HepG2 (cell line): ENCODE data around the gene FNDC3B. TPM values are rescaled to one million over a fixed set of nuclear protein-coding genes. Genes with fewer than 3 reads are reported as not detected.

Experiments used
- ATAC-seq: fragments of 200-7000 bp; cut with Tn5 transposase; 3 replicates; pipeline ENCODE4 v1.9.1; 2020; ENCODE audit warnings: mild to moderate bottlenecking, moderate library complexity
- BruUV-seq: library from RNA; stranded (reverse); fragments of 400-500 nt; replicated peaks from 2 replicates; lab custom pipeline; 2021; lab: Mats Ljungman, UMichigan
- CTCF ChIA-PET: fragments of 300-600 bp; formaldehyde crosslinking; extraction: SDS; loops from one replicate; lab custom pipeline; 2021; ENCODE audit warnings: low total read pairs, inconsistent platforms, low intra/inter-chr PET ratio; lab: Yijun Ruan, JAX
- POLR2A ChIA-PET: fragments of 350-600 bp; sonication (Branson Sonifier 250); formaldehyde crosslinking; loops from one replicate; lab custom pipeline; 2020; ENCODE audit warnings: antibody characterized with exemption, inconsistent platforms; lab: Yijun Ruan, JAX
- DNase-seq: peaks from one replicate; pipeline ENCODE4 v3.0.0-alpha.2; 2015; ENCODE audit warnings: low spot score
- FAIRE-seq: peaks from 3 replicates; lab custom pipeline; 2011; peaks lifted over from hg19 to GRCh38; lab: Jason Lieb, UNC
- H2AFZ ChIP-seq: one replicate; pipeline ENCODE4 v1.6.1; 2011; ENCODE audit warnings: low read length, inconsistent platforms
- H3K27ac ChIP-seq: fragments of 300-600 bp; 3 replicates; pipeline ENCODE4 v1.8.0; 2011; ENCODE audit warnings: mixed run types, mild to moderate bottlenecking, mixed read lengths, low read length, inconsistent platforms; ENCODE audit not compliant: insufficient read depth; ENCODE audit errors: extremely low read length
- H3K27me3 ChIP-seq, 2 experiments: fragments of 200-600 bp in 1 of 2; 2 replicates in 1 of 2; 3 replicates in 1 of 2; pipeline versions ENCODE4 v1.6.0 to v1.8.0; 2011; ENCODE audit warnings: low read length in 2 of 2, mild to moderate bottlenecking in 2 of 2, moderate library complexity in 2 of 2, inconsistent platforms in 1 of 2; ENCODE audit not compliant: insufficient read depth in 2 of 2, control insufficient read depth in 1 of 2
- H3K36me3 ChIP-seq, 2 experiments: fragments of 200-600 bp in 1 of 2; replicated peaks in 1 of 2; 2 replicates in 1 of 2; 3 replicates in 1 of 2; pipeline versions ENCODE4 v1.5.1 to v1.8.0; 2011; ENCODE audit warnings: low read length in 2 of 2, inconsistent platforms in 1 of 2; ENCODE audit not compliant: insufficient read depth in 2 of 2, control insufficient read depth in 1 of 2
- H3K4me1 ChIP-seq: 2 replicates; pipeline ENCODE4 v1.5.1; 2012; ENCODE audit warnings: low read length, inconsistent platforms; ENCODE audit not compliant: insufficient read depth
- H3K4me2 ChIP-seq: 2 replicates; pipeline ENCODE4 v1.6.0; 2011; ENCODE audit warnings: low read depth, low read length, inconsistent platforms
- H3K4me3 ChIP-seq, 3 experiments: fragments of 200-600 bp in 1 of 3; sonication (generic), shearing (Covaris generic) in 1 of 3; replicated peaks in 1 of 3; 2 replicates each; pipeline ENCODE4 v1.5.1; 2011 to 2016; ENCODE audit warnings: low read length in 3 of 3, inconsistent platforms in 2 of 3, low read depth in 2 of 3, mild to moderate bottlenecking in 2 of 3, control low read depth in 1 of 3, mixed read lengths in 1 of 3; ENCODE audit not compliant: insufficient read depth in 1 of 3
- H3K79me2 ChIP-seq: one replicate; pipeline ENCODE4 v1.6.1; 2011; ENCODE audit warnings: low read length, inconsistent platforms; ENCODE audit not compliant: insufficient read depth
- H3K9ac ChIP-seq: 2 replicates; pipeline ENCODE4 v1.6.0; 2011; ENCODE audit warnings: mild to moderate bottlenecking, low read depth, low read length, inconsistent platforms; ENCODE audit not compliant: insufficient read depth
- H3K9me3 ChIP-seq: 2 replicates; pipeline ENCODE4 v1.5.1; 2012; ENCODE audit warnings: mild to moderate bottlenecking, low read length
- H4K20me1 ChIP-seq: 2 replicates; pipeline ENCODE4 v1.6.0; 2011; ENCODE audit warnings: inconsistent platforms, mild to moderate bottlenecking, low read length, moderate library complexity; ENCODE audit not compliant: insufficient read depth
- ADNP ChIP-seq: sonication (generic); formaldehyde crosslinking; IDR thresholded peaks from 2 replicates; pipeline ENCODE4 v1.4.0; 2020; ENCODE audit warnings: missing genetic modification reagents
- HCFC1 ChIP-seq: fragments of 150-350 bp; IDR thresholded peaks from 2 replicates; pipeline ENCODE4 v1.6.1; 2014; ENCODE audit warnings: low read depth, low read length
- HNRNPL ChIP-seq: fragments of 200-400 bp; formaldehyde crosslinking; IDR thresholded peaks from 2 replicates; pipeline ENCODE4 v1.6.1; 2017; ENCODE audit warnings: mild to moderate bottlenecking, low read depth, low read length
- MAFG ChIP-seq: sonication (generic); formaldehyde crosslinking; IDR thresholded peaks from 2 replicates; pipeline ENCODE4 v1.5.1; 2020; ENCODE audit warnings: mild to moderate bottlenecking, missing genetic modification reagents
- SOX13 ChIP-seq, 3 experiments: fragments of 450-650 bp in 1 of 3; sonication (generic) in 1 of 3; formaldehyde crosslinking in 1 of 3; IDR thresholded peaks in 2 of 3; conservative IDR thresholded peaks in 1 of 3; 2 replicates each; pipeline versions ENCODE4 v1.5.0 to v1.6.1; 2016 to 2020; ENCODE audit warnings: antibody characterized with exemption in 1 of 3, mild to moderate bottlenecking in 1 of 3, missing compliant biosample characterization in 1 of 3, missing genetic modification reagents in 1 of 3, moderate library complexity in 1 of 3
- ZBTB8A ChIP-seq: sonication (generic); formaldehyde crosslinking; IDR thresholded peaks from 2 replicates; pipeline ENCODE4 v1.4.0; 2020; ENCODE audit warnings: mild to moderate bottlenecking, low read depth, missing genetic modification reagents, borderline replicate concordance
- ZNF546 ChIP-seq: sonication (generic); formaldehyde crosslinking; conservative IDR thresholded peaks from 2 replicates; pipeline ENCODE4 v1.8.1; 2023; ENCODE audit warnings: mild to moderate bottlenecking, missing genetic modification reagents
- ZNF772 ChIP-seq: sonication (generic); formaldehyde crosslinking; IDR thresholded peaks from 2 replicates; pipeline ENCODE4 v1.5.0; 2020; ENCODE audit warnings: mild to moderate bottlenecking, missing genetic modification reagents
- WGBS: methylation state at CpG from one replicate; pipeline ENCODE4 v1.1.6; 2017; ENCODE audit warnings: low lambda C conversion rate; 5-methylcytosine and 5-hydroxymethylcytosine counted together
- in situ Hi-C: cut with HindIII; loops from 2 replicates; pipeline ENCODE4 v1.10.0; 2017; ENCODE audit warnings: low pct_unique_long_range_greater_than_20kb; ENCODE audit not compliant: extremely low pct_ligation_motif_present
- intact Hi-C: fragments of 100-400 bp; cut with micrococcal nuclease; formaldehyde crosslinking; loops from one replicate; pipeline ENCODE4 v1.10.0; 2022; ENCODE audit not compliant: unreplicated experiment
- polyA plus RNA-seq, 8 experiments: library from polyadenylated mRNA; depleted of rRNA in 3 of 8; stranded (reverse) in 7 of 8; unstranded in 1 of 8; fragments of >200 nt; fragmentation: Illumina TruSeq in 4 of 8; extraction: Trizol in 4 of 8; gene quantifications; 2 replicates each; pipeline versions ENCODE4 v1.2.1 to v1.2.3, GENCODE V29; 2011 to 2016; ENCODE audit warnings: low read depth in 4 of 8, missing spikeins in 1 of 8, mixed read lengths in 1 of 8; ENCODE audit not compliant: insufficient read depth in 1 of 8
- total RNA-seq, 5 experiments: library from RNA; depleted of rRNA; stranded (reverse); fragments of >200 nt; fragmentation: Illumina TruSeq; extraction: Trizol; gene quantifications; 2 replicates each; pipeline ENCODE4 v1.2.3, GENCODE V29; 2016; ENCODE audit warnings: low read depth in 1 of 5
- TF ChIP-seq, protein P1 (sequence below): sonication (generic); formaldehyde crosslinking; IDR thresholded peaks from 2 replicates; pipeline ENCODE4 v1.4.0; 2020; ENCODE audit warnings: missing genetic modification reagents
- TF ChIP-seq, protein P2 (sequence below): sonication (generic); formaldehyde crosslinking; conservative IDR thresholded peaks from 2 replicates; pipeline ENCODE4 v1.8.0; 2022; ENCODE audit warnings: low read depth, missing genetic modification reagents
- TF ChIP-seq, protein P3 (sequence below): sonication (generic); formaldehyde crosslinking; IDR thresholded peaks from 2 replicates; pipeline ENCODE4 v1.4.0; 2020; ENCODE audit warnings: missing genetic modification reagents, borderline replicate concordance

FNDC3B gene
- total and polyA plus RNA-seq, 2 of the 13 experiments (the other 11 are each of a cell fraction or from before 2014, with no cell fraction given): 74.8 to 103 TPM

DNA sequence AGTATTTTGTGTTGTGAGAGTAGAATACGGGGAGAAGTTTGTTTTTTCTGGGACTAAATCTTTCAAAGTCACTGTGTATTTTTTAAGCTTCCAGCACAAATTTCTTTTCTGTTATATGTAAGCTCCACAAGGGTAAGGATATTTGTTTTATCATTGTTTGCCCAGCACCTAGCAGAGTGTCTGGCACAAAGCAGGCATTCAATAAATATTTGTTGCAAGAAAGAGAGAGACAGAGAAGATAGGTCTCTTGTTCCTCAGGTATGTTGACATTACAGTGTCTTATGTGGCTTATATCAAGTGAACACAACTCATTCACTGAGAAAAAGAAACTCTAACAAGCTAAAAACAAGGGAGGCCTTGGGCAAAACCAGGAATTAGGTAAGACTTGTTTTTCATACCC is 26.6 kb upstream of the FNDC3B start (continued):
- no peak for TF ChIP-seq SOX13 (IDR thresholded peaks at IDR 0.05)
- TF ChIP-seq SOX13 (CRISPR knock-in tag; conservative IDR thresholded peaks at IDR 0.05 in 1 of 2, IDR thresholded peaks at IDR 0.05 in 1 of 2): peak in 1 of 2 experiments; percentile 35; a peak in 1 of 4 replicates

DNA sequence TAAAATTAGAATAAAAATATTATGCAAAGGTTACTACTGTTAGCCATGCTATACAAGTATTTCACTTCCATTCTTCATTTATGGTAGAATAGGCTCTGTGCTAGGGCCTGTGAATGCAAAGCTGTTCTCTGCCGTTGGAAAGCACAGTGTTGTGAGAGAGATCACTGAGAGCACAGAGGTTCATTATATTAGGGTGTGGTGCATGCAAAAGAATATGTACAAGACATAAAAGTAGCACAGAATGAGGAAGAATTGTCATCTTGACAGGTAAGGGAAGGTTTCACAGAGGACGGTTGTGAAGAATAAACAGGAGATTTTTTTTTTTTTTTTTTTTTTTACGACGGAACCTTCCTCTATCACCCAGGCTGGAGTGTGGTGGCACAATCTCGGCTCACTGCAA is 25.2 kb upstream of the FNDC3B start:
- intact Hi-C loops (no loop called here), in situ Hi-C loops (no loop called here)
- FAIRE-seq (no peak), DNase-seq (no peak), ATAC-seq (no peak)
- Histone ChIP-seq H3K79me2 (no peaks in the 10 kb centered on the region), H3K9ac (no peak overlapping the region), H3K4me3 (no peak overlapping the region), H4K20me1 (no peaks in the 10 kb centered on the region), H2AFZ (no peak overlapping the region), H3K36me3 (no peaks in the 10 kb centered on the region), H3K27ac (no peak overlapping the region), H3K4me2 (no peak overlapping the region), H3K9me3 (no peaks in the 10 kb centered on the region), H3K27me3 (no peaks in the 10 kb centered on the region), H3K4me1 (peaks cover 28% of the 10 kb centered on the region)
- ChIA-PET CTCF (no interaction called here), POLR2A (interaction anchor here (1.2 kb wide), 1 partner anchor 207 kb away, joined by 3 read pairs; no protein-coding TSS in a partner anchor)
- WGBS: 84% methylated on average over 5 of the region's 5 CpGs
- no TSS peak for BruUV-seq
- no peak for TF ChIP-seq ZBTB8A
- TF ChIP-seq ZNF546 (CRISPR knock-in tag): no peak
- TF ChIP-seq, protein P1, sequence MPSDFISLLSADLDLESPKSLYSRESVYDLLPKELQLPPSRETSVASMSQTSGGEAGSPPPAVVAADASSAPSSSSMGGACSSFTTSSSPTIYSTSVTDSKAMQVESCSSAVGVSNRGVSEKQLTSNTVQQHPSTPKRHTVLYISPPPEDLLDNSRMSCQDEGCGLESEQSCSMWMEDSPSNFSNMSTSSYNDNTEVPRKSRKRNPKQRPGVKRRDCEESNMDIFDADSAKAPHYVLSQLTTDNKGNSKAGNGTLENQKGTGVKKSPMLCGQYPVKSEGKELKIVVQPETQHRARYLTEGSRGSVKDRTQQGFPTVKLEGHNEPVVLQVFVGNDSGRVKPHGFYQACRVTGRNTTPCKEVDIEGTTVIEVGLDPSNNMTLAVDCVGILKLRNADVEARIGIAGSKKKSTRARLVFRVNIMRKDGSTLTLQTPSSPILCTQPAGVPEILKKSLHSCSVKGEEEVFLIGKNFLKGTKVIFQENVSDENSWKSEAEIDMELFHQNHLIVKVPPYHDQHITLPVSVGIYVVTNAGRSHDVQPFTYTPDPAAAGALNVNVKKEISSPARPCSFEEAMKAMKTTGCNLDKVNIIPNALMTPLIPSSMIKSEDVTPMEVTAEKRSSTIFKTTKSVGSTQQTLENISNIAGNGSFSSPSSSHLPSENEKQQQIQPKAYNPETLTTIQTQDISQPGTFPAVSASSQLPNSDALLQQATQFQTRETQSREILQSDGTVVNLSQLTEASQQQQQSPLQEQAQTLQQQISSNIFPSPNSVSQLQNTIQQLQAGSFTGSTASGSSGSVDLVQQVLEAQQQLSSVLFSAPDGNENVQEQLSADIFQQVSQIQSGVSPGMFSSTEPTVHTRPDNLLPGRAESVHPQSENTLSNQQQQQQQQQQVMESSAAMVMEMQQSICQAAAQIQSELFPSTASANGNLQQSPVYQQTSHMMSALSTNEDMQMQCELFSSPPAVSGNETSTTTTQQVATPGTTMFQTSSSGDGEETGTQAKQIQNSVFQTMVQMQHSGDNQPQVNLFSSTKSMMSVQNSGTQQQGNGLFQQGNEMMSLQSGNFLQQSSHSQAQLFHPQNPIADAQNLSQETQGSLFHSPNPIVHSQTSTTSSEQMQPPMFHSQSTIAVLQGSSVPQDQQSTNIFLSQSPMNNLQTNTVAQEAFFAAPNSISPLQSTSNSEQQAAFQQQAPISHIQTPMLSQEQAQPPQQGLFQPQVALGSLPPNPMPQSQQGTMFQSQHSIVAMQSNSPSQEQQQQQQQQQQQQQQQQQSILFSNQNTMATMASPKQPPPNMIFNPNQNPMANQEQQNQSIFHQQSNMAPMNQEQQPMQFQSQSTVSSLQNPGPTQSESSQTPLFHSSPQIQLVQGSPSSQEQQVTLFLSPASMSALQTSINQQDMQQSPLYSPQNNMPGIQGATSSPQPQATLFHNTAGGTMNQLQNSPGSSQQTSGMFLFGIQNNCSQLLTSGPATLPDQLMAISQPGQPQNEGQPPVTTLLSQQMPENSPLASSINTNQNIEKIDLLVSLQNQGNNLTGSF (CRISPR knock-in tag): no peak
- no peak for TF ChIP-seq MAFG (CRISPR knock-in tag)
- TF ChIP-seq HNRNPL: no peak
- TF ChIP-seq, protein P2, sequence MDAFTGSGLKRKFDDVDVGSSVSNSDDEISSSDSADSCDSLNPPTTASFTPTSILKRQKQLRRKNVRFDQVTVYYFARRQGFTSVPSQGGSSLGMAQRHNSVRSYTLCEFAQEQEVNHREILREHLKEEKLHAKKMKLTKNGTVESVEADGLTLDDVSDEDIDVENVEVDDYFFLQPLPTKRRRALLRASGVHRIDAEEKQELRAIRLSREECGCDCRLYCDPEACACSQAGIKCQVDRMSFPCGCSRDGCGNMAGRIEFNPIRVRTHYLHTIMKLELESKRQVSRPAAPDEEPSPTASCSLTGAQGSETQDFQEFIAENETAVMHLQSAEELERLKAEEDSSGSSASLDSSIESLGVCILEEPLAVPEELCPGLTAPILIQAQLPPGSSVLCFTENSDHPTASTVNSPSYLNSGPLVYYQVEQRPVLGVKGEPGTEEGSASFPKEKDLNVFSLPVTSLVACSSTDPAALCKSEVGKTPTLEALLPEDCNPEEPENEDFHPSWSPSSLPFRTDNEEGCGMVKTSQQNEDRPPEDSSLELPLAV (CRISPR knock-in tag): no peak
- no peak for TF ChIP-seq HCFC1
- TF ChIP-seq, protein P3, sequence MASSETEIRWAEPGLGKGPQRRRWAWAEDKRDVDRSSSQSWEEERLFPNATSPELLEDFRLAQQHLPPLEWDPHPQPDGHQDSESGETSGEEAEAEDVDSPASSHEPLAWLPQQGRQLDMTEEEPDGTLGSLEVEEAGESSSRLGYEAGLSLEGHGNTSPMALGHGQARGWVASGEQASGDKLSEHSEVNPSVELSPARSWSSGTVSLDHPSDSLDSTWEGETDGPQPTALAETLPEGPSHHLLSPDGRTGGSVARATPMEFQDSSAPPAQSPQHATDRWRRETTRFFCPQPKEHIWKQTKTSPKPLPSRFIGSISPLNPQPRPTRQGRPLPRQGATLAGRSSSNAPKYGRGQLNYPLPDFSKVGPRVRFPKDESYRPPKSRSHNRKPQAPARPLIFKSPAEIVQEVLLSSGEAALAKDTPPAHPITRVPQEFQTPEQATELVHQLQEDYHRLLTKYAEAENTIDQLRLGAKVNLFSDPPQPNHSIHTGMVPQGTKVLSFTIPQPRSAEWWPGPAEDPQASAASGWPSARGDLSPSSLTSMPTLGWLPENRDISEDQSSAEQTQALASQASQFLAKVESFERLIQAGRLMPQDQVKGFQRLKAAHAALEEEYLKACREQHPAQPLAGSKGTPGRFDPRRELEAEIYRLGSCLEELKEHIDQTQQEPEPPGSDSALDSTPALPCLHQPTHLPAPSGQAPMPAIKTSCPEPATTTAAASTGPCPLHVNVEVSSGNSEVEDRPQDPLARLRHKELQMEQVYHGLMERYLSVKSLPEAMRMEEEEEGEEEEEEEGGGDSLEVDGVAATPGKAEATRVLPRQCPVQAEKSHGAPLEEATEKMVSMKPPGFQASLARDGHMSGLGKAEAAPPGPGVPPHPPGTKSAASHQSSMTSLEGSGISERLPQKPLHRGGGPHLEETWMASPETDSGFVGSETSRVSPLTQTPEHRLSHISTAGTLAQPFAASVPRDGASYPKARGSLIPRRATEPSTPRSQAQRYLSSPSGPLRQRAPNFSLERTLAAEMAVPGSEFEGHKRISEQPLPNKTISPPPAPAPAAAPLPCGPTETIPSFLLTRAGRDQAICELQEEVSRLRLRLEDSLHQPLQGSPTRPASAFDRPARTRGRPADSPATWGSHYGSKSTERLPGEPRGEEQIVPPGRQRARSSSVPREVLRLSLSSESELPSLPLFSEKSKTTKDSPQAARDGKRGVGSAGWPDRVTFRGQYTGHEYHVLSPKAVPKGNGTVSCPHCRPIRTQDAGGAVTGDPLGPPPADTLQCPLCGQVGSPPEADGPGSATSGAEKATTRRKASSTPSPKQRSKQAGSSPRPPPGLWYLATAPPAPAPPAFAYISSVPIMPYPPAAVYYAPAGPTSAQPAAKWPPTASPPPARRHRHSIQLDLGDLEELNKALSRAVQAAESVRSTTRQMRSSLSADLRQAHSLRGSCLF (CRISPR knock-in tag): no peak
- no peak for TF ChIP-seq ZNF772 (CRISPR knock-in tag)
- TF ChIP-seq ADNP (CRISPR knock-in tag): no peak
